GM15510 (cell line): ENCODE results near the gene CLSTN2.

Experiments used
- POLR2A ChIP-seq: IDR thresholded peaks from 3 replicates; pipeline ENCODE4 v1.6.1; 2011; ENCODE audit warnings: borderline replicate concordance; ENCODE audit not compliant: insufficient read length; ENCODE audit errors: extremely low read depth

CLSTN2 gene

DNA sequence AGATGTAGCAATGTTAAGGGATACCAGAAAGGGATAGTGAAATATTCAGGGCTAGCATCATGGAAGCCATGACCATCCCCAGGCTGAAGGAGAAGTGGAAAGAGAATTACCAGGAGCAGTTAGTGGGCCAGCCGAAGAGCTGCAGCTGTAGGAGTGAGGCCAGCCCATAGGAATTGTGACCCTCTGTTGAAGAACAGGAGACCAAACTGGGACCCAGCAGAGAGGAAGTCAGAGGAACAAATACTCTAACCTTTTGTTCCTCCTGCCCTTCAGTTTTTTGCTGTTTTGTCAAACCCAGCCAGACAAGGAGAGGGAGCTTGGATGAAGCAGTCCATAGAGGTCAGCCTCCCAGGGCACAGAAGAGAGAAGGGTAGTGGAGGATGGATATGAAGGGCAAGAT lies 115.4 kb downstream of the CLSTN2 start:
- no peak for TF ChIP-seq POLR2A

DNA sequence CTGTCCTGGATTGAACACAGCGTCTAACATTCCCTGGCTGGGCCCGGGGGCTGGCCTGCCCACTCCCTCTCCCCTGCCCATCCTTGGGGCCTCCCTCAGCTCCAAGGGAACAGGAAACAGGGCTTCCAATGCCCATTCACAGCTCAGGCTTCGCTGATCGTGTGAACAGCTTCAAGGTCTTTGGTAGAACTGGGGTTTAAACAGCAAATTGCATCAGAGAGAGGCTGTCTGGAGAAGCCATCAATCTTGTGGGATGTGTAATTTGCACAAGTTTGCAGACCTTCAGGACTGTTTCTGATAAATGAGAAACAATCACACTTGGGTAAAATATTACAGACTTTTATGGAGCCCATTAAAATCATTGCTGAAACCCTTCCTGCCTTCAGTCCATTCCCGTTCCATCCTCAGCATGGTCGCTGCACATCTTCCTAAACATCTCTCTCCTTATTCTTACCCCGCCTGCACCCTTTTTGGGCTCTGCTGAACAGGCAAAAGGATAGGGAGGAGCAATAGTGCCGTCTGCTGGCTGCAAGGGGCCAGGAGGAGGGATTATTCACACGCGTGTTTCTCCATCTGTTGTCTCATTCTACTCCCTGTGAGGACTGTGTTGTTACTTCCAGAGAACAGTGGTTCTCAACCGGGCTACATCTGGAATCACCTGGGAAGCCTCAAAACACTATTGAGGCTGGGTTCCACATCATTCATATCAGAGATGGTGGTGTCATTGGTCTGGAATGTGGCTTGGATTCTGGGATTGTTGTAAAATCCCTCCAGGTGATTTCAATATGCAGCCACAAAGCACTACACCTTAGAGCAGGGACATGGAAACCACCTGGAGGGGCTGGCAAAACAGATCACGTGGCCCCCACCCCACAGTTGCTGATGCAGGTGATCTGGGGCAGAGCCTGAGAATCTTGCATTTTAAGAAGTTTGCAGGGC lies 116.3 kb downstream of the CLSTN2 start:
- no peak for TF ChIP-seq POLR2A

DNA sequence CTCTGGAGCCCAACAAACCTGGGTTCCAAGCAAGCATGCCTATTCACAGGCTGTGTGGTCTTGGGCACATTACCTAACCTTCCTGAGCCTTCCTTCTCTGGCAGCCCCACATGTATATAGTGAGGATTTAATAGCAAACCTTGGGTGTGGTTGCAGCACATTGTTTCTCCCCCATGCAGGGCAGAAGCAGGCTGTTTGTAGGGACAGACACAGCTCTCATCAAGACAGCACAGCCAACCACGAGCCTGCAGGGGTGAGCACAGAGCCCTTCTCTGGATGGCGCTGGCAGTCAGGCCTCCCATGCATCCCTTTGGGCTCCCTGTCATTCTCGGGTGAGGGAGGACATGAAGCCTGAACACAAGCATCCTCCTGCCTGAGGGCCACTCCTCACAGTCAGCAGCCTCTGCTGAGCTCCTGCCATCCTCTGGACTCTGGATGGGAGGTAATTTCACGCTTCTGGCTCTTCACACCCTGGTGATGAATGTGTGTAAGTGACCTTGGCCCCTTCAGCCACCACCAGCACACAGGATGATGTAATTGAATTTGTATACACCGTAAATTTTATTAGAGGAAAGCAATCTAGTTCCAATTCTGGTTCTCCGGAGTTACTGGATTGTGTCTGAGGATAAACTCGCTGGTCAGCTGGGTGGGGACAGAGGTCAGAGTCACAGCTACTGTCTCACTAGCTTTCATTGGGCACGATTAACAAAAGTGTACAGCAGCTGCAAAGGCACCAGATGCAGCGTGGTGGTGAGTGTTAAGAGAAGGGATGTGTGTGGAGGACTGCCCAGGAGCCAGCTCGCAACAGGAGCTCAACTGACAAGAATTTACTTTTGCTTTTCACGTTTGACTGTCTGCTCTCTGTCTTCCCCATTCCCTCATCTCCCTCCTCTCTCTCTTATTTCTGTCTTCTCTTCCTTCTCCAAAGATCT lies 118.1 kb downstream of the CLSTN2 start:
- no peak for TF ChIP-seq POLR2A

DNA sequence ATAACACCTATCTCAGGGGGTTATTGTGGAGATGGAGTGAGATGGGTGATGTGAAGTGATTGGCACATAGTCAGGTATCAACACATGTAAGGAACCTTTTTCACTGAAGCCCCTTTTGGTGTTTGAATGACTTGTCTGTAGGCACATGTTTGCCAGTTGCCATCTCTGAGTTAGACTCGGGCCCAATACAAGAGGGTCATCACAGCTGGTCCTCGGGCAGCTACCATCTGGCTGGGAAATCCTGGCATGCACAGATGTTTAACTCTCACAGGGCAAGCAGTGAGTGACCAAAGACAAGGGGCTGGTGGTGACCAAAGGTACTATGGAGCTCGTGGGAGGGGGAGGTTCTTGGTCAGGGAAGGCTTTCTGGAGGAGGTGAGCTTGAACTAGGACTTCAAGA lies 118.8 kb downstream of the CLSTN2 start:
- TF ChIP-seq POLR2A = no peak

DNA sequence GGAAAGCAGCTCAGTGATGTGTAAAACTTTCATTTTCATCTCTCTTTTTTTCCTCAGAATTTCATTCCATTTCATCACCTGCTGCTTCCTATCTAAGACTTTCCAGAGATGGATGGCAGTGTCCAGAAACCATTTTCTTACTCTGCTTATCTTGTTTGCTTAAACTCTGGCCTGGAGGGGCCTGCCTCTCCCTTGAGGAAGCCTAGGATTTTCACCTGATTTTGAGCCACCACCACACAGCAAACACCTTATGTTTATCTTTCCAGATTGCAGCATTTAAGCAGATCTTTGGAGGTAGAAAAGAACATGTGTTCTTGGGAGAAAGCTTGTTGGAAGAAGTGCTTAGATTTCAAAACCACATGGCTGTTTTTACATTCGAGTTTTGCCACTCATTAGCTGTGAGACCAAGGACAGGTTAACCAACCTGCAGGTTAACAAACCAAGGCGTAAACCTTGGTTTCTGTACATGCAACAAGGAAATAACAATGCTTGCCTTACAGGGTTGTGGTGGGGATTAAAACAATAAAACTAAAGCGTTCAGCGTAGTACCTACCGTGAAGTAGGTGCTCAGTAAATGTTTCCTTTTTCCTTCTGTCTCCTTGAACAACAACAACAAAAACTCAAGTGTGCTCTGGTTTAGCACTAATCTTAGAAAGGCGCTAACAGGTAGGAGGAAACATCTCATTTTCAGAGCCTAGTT lies 120.3 kb downstream of the CLSTN2 start:
- no peak for TF ChIP-seq POLR2A

GRCh38 chr3:140056047-140056446 lies 121.1 kb downstream of the CLSTN2 start:
- TF ChIP-seq POLR2A = no peak

- TF ChIP-seq POLR2A = no peak
Observed at GRCh38 chr3:140061211-140061610, 126.2 kb downstream of the CLSTN2 start.

GRCh38 chr3:140062461-140062860 lies 127.5 kb downstream of the CLSTN2 start:
- no peak for TF ChIP-seq POLR2A

DNA sequence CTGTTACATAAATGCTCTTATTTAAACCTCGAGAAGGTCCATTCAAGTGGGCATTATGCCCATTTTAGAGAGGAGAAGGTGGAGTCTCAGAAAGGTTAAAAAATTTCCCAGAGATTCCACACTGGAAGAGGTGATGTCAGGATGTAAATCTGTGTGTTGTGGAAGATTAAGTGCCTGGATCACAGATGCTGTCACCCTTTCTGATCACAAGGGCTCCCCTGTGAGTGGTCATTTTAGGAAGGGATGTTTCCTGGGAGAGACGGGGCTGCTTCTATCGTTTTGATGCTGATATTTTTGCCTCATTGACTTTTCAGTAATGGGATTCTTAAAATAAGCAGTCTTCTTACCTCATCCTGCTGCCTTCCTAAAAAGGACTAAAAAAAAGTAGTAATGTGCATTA lies 132.5 kb downstream of the CLSTN2 start:
- TF ChIP-seq POLR2A = no peak

GRCh38 chr3:140068494-140069017 lies 133.6 kb downstream of the CLSTN2 start:
- no peak for TF ChIP-seq POLR2A

DNA sequence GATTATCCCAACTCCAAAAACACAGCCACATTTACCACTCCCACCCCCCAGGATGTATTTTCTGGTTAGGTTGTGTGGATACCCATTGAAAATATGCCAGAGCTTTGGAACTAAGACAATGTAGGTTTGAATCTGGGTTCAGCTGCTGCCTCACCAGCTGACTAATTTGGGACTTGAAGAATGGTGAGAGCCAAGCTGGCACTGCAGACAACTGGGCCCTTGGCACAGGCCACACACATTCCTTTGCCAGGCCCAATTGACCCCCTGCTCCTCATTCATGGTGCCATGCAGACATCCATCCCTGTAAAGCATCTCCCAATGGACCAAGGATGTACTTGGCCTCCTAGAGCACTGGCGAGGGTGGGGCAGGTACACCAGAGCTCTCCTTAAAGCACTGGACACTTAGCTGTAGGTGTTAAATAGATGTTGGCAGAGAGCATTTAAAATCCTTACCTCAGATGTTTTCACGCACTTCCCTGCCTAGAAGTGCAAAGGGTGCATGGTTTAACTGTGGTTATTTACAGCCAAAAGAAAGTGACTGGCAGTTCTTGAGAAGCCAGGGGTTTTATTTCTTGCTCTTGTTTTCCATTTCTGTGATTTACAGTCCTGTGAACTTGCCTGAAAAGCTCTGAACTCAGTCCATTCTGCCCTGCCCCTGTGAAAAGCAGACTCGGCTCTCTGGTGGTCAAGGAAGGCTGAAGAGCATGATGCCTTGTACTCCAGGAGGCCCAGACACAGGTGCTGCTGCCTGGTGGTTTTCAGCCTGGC lies 138.5 kb downstream of the CLSTN2 start:
- no peak for TF ChIP-seq POLR2A

- TF ChIP-seq POLR2A = no peak
Observed at GRCh38 chr3:140076552-140076951, 141.6 kb downstream of the CLSTN2 start.

DNA sequence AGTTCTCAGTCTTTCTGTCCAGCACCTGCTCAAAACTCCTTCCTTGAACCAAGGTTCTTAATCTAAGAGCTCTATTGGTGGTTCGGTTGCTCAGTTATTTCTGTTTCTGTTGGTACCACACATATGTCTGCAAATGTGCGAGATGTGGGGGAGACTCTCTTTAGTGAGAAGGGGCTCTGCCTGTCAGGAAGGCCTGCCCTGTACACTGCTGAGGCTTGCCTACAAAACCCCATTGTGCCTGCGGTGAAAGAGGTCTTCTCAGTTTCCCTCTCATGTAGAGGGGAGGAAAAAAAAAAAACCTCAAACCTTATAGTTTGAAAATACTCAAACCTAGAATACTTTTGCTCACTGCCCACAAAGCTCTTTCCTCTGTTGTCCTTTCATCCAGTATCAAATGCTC lies 142.4 kb downstream of the CLSTN2 start:
- no peak for TF ChIP-seq POLR2A

DNA sequence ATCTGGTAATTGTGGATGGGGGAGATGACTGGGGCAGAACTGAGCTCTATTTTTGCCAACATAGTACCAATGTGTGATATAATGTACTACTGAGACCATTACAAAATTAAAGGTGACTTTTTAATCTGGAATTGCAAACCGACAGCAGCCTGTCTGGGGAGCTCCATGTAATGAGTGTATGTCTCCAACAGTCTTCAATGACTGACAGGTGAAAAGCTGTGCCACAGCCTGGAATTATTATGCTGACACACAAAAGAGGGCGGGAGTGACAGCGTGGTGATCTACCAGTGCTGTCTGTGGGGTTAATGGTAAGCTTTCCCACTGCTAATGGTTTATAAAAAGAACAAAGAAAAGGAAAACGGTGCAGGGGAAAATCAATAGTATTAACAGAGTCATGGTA lies 143.4 kb downstream of the CLSTN2 start:
- no peak for TF ChIP-seq POLR2A
